ENCODE data around the gene ZNF710. TPM values are rescaled to one million over a fixed set of nuclear protein-coding genes. Genes with fewer than 3 reads are reported as not detected.

The ZNF710 gene
- total RNA-seq, 4 donors from 2014 or later: 19.2 to 32.1 (median 25.0) TPM

DNA sequence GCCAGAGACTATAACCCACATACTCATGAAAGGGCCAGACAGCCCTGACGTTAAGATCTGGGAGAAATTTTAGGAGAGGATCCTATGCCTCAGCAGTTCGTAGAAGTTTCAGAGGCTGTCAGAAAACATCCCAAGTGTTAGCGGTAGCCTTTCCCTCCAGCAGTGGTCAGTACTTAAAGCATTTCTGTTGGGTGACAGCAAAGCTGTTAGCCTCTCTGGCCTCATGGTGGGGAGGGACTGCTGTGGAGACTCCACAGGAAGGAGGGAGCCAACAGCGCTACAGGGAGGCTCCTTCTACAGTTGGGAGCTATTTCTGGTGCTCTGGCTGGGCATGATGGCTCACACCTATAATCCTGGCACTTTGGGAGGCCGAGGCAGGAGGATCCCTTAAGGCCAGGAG is 73.8 kb downstream of the ZNF710 start:
- H3K4me3 ChIP-seq: no peak overlapping the region
- TF ChIP-seq, protein P1, sequence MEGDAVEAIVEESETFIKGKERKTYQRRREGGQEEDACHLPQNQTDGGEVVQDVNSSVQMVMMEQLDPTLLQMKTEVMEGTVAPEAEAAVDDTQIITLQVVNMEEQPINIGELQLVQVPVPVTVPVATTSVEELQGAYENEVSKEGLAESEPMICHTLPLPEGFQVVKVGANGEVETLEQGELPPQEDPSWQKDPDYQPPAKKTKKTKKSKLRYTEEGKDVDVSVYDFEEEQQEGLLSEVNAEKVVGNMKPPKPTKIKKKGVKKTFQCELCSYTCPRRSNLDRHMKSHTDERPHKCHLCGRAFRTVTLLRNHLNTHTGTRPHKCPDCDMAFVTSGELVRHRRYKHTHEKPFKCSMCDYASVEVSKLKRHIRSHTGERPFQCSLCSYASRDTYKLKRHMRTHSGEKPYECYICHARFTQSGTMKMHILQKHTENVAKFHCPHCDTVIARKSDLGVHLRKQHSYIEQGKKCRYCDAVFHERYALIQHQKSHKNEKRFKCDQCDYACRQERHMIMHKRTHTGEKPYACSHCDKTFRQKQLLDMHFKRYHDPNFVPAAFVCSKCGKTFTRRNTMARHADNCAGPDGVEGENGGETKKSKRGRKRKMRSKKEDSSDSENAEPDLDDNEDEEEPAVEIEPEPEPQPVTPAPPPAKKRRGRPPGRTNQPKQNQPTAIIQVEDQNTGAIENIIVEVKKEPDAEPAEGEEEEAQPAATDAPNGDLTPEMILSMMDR (IDR thresholded peaks at IDR 0.05): no peak
- no peak for TF ChIP-seq POLR2AphosphoS5 (IDR thresholded peaks at IDR 0.05)
- no peak for TF ChIP-seq EP300 (IDR thresholded peaks at IDR 0.05)
- TF ChIP-seq POLR2A (IDR thresholded peaks at IDR 0.05): no peak
- peak overlapping the region; percentile 64 for H3K27ac ChIP-seq
- 78% methylated on average over 5 of the region's 5 CpGs for WGBS
- no peaks in the 10 kb centered on the region for H3K9me3 ChIP-seq
- no peak for DNase-seq (ENCODE audit: low spot score in 2 of 2)
- H3K27me3 ChIP-seq: no peaks in the 10 kb centered on the region
- H3K36me3 ChIP-seq: peaks cover 53% of the 10 kb centered on the region
- H3K4me1 ChIP-seq: peaks cover 24% of the 10 kb centered on the region

DNA sequence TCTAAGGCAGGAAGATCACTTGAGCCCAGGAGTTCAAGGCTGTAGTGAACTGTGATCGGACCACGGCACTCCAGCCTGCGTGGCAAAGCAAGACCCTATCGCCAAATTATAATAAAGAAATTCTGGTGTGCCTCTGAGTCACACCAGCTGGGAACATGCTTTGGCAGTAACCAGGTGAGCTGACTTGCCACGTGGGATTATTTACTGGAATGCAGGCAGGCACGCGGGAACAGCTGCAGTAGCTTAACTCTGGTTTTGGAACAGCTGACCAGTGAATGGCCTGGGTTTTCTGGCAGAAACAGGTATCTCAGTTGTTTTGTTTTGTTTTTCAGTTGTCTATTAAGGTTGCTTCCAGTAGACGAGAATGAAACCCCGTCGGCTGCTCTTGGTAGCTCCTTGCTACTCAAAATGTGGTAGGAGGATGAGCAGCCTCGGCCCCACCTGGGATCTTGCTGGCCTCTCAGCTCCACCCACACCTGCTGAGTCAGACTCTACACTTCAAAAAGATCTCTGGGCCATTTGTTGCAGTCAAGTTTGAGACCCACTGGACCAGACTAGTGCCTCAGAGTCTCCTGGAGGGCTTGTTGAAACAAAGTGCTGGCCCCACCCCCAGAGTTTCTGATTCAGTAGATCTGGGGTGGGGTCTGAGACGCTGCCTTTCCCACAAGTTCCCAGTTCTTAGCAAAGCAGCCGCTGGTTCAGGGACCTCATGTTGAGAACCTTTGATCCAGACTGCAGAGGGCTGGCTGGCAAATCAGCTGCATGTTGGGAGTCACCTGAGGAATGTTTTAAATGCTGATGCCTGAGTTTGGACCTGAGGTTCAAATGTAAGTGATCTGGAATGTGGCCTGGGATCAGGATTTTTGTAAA is 74.5 kb downstream of the ZNF710 start:
- TF ChIP-seq POLR2AphosphoS5 (IDR thresholded peaks at IDR 0.05) (no peak), EP300 (IDR thresholded peaks at IDR 0.05) (no peak), POLR2A (IDR thresholded peaks at IDR 0.05) (no peak)
- TF ChIP-seq, protein P1 (IDR thresholded peaks at IDR 0.05): no peak
- Histone ChIP-seq H3K4me3 (no peak overlapping the region), H3K27ac (peak overlapping the region; percentile 64), H3K9me3 (no peaks in the 10 kb centered on the region), H3K36me3 (peaks cover 61% of the 10 kb centered on the region), H3K4me1 (peaks cover 24% of the 10 kb centered on the region), H3K27me3 (no peaks in the 10 kb centered on the region)
- WGBS: 63% methylated on average over 9 of the region's 13 CpGs
- no peak for DNase-seq (ENCODE audit: low spot score in 2 of 2)

DNA sequence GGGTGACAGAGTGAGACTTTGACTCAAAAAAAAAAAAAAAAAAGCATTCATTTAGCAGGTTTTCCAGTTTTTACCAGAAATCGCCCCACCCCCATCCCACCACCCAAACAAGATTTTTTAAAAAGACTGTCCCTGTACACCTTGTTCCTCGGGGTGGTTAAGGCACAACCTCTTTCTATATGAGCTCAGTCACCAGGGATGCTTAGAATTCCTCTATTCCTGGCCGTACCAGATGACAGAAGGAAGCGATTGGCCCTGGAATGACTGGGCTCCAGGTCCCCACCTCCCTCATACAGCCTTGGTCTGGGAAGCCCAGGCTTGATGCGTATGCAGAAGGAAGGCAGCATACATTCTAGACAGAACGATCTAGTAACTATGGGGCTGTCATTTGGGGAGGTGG is 75.6 kb downstream of the ZNF710 start:
- H3K27ac ChIP-seq: peak overlapping the region; percentile 64
- WGBS: 94% methylated on average over 6 of the region's 6 CpGs
- no peaks in the 10 kb centered on the region for H3K27me3 ChIP-seq
- H3K4me3 ChIP-seq: no peak overlapping the region
- peaks cover 71% of the 10 kb centered on the region for H3K36me3 ChIP-seq
- peaks cover 14% of the 10 kb centered on the region for H3K4me1 ChIP-seq
- no peak for TF ChIP-seq POLR2A (IDR thresholded peaks at IDR 0.05)
- TF ChIP-seq EP300 (IDR thresholded peaks at IDR 0.05): no peak
- TF ChIP-seq, protein P1 (IDR thresholded peaks at IDR 0.05): no peak
- no peak for TF ChIP-seq POLR2AphosphoS5 (IDR thresholded peaks at IDR 0.05)
- H3K9me3 ChIP-seq: no peaks in the 10 kb centered on the region
- no peak for DNase-seq (ENCODE audit: low spot score in 2 of 2)

DNA sequence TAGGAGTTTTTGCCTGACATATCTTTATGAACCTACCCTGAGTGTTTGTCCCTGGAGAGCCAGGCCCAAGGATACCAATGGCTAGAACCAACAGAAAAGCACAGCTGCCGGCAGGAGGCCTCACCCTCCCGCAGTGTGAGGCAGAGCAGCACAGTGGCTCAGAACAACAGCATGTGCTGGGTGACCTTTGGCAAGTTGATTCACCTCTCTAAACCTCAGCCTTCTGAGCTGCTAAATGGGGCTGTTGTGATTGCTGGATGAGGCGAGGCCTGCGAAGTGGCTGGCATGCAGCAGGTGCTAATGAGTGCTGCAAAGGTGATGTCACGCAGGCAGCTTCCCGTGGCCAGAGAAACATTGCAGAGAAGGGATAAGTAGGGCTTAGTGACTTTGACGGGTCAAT is 77.8 kb downstream of the ZNF710 start:
- Histone ChIP-seq H3K27ac (no peak overlapping the region), H3K9me3 (no peaks in the 10 kb centered on the region), H3K36me3 (peaks cover 74% of the 10 kb centered on the region), H3K4me1 (peaks cover 22% of the 10 kb centered on the region), H3K4me3 (no peak overlapping the region), H3K27me3 (no peaks in the 10 kb centered on the region)
- DNase-seq (ENCODE audit: low spot score in 2 of 2): no peak
- TF ChIP-seq EP300 (IDR thresholded peaks at IDR 0.05): no peak
- TF ChIP-seq POLR2AphosphoS5 (IDR thresholded peaks at IDR 0.05): no peak
- TF ChIP-seq, protein P1 (IDR thresholded peaks at IDR 0.05): no peak
- no peak for TF ChIP-seq POLR2A (IDR thresholded peaks at IDR 0.05)
- 87% methylated on average over 7 of the region's 7 CpGs for WGBS

DNA sequence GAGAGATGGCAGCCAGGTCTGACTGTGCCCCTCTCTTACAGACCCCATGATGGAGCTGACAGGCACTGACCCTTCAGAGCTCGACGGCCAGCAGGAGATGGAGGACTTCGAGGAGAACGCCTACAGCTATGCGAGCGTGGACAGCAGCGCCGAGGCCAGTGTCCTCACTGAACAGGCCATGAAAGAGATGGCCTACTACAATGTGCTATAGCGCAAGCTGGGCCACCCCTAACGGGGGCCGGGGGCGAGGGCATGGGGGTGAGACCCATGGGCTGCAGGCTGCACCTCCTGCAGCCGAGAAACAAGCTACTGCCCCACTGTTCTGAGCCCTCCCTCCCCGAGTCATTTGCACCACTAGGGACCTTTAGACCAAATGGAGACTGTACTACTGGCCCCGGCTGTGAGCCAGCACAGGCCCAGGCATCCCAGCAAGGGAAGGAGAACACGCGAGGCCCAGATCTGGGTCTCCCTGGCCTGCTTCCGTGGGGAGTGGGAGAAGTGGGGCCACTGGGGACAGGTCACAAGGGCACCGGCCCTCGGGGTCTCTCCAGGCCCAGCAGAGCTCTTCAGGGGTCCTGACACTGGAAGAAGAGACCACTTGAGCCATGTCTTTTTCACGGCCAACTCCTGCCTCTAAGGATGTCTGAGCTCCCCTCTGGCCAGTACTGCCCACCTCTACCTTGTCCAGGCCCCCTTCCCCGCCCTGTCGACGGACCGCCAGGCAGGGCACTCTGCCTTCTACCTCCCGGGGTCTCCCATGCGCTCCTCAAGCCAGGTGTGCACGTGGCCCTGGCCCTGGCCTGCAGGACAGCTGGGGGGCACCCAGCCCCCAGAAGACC is 78.7 kb downstream of the ZNF710 start:
- peaks cover 22% of the 10 kb centered on the region for H3K4me1 ChIP-seq
- no peak for TF ChIP-seq POLR2AphosphoS5 (IDR thresholded peaks at IDR 0.05)
- TF ChIP-seq EP300 (IDR thresholded peaks at IDR 0.05): no peak
- TF ChIP-seq POLR2A (IDR thresholded peaks at IDR 0.05): no peak
- TF ChIP-seq, protein P1 (IDR thresholded peaks at IDR 0.05): no peak
- H3K36me3 ChIP-seq: peaks cover 74% of the 10 kb centered on the region
- no peak overlapping the region for H3K27ac ChIP-seq
- H3K27me3 ChIP-seq: no peaks in the 10 kb centered on the region
- 93% methylated on average over 8 of the region's 28 CpGs for WGBS
- no peaks in the 10 kb centered on the region for H3K9me3 ChIP-seq
- no peak overlapping the region for H3K4me3 ChIP-seq
- no peak for DNase-seq (ENCODE audit: low spot score in 2 of 2)
